GM12891 (cell line): ENCODE results near the gene SF1.
A peak's percentile ranks its signal among the peaks of the same experiment; 100 is the strongest.

Experiments used
- PAX5 ChIP-seq: IDR thresholded peaks from 2 replicates; pipeline ENCODE4 v1.6.1; 2011; ENCODE audit warnings: low read length, moderate library complexity, mild to moderate bottlenecking; ENCODE audit not compliant: insufficient read depth, severe bottlenecking
- POLR2A ChIP-seq: IDR thresholded peaks from 2 replicates; pipeline ENCODE4 v1.6.1; 2011; ENCODE audit warnings: low read depth, low read length, control low read depth
- POLR2AphosphoS5 ChIP-seq: IDR thresholded peaks from 2 replicates; pipeline ENCODE4 v1.6.1; 2011; ENCODE audit warnings: low read depth, low read length, control low read depth
- SPI1 ChIP-seq: IDR thresholded peaks from 2 replicates; pipeline ENCODE4 v1.6.1; 2011; ENCODE audit warnings: low read depth, low read length, control low read depth
- TAF1 ChIP-seq: IDR thresholded peaks from 2 replicates; pipeline ENCODE4 v1.6.1; 2011; ENCODE audit warnings: low read depth, low read length, control low read depth

DNA sequence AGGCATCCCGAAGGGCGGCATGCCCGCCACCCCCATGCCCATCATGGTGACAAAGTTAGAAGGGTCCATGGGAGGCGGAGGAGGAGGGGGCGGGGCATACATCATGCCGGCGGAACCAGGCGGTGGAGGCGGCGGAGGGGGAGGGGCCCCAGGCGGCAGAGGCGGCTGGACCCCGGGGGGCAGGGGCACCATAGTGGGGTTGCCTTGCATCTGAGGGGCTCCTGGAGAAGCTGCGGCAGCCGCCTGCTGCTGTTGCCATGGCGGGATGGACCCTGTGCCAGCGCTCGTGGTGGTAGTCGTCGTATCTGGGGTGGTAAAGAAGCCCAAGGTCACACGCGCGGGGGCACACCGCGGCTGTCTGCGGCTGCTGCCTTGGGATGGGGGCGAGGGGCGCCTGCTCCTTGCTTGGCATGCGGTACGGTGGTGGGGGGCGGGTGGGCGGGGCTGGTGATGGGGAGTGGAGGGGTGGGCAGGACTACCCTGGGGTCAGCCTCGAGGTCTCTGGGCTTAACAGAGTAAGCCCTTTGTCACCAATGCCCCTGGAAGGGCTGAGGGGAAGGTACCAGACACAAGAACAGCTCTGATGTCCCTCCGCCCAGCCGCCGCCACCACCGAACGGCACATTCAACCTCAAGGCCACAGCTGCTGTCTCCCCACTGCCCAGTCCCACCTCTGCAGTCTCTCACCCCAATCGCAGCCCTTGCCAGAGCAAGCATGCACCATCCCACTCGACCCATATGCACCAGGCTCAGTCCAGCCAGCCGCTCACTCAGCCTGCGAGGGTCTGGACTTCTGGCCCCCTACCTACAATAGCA, 12.3 kb downstream of the SF1 start:
- TF ChIP-seq POLR2A = no peak
- no peak for TF ChIP-seq TAF1
- TF ChIP-seq SPI1 = no peak
- TF ChIP-seq POLR2AphosphoS5 = peak; percentile 71
- TF ChIP-seq PAX5 = no peak
